GM21825 (cell line): ENCODE data around the gene TET3.

Experiments used
- ATAC-seq: cut with Tn5 transposase; IDR thresholded peaks from one replicate; pipeline ENCODE4 v1.9.1; 2021; ENCODE audit warnings: mild to moderate bottlenecking, moderate library complexity; ENCODE audit not compliant: unreplicated experiment

The TET3 gene

DNA sequence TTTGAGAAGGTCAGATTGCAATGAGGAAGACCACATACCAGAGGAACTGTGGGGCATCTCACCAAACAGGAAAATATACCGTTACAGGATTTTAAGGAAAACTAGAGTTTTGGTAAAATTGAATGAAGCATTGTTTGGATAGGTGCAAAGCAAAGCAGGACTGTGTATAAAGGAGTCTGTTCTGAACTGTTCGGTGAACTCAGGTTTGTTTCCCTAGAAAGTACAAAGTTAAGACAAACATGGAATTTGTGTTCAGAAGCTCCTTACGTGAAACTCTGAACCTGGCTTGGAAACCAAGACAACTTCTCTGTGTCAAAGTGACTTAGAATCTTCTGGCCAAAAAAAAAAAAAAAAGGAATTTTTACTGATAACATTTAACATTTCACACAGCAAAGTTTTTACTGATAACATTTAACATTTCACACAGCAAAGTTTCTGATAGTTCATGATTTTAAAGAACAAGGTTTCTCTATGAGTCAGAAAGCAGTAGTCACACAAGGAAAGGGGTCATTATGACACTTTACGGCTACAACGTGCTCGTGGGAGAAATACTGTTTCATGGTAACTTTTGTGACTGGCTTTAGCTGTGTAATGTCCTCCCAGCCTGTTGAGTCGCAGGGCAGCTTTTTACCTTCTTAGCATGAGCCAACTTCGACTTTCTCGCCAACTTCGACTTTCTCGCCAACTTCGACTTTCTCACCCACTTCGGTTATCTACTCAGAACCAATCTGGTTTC, 21.2 kb upstream of the TET3 start:
- ATAC-seq: peak; percentile 51

DNA sequence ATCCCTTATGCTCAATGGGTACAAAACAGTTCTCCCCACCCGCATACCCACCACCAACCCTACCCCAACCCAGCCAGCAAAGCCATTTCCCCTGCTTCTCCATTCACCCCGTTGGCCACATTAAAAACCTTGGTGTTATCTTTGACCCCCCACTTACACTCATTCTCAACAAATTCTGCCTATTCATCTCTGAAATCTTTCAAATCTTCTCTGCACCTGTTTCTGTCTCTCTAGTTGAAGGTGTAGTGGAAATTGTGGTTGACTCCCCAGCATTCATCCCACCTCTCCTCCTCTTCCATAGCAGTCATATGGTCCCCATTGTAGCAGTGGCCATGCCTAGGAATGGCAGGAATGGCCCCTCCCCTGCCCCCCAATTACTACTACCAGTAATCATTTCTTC, 20.5 kb upstream of the TET3 start:
- ATAC-seq: no peak

DNA sequence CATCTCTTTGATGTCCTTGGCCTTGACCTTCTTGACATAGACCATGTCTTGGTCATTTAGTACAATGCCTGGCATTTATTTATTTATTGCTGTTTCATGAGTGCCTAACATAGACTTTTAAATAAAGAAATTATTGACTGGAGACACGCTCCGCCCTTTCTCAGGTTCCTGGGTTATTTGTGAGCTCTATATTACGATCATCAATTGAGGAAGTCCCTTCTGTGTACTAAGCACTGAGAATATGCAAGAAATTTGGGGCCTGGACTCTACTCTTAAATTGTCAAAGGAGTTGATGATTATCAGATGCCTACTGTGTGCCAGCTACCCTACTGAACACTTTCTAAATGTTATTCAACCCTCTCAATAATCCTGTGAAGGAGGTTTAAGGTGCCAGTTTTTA, 19.7 kb upstream of the TET3 start:
- no peak for ATAC-seq

DNA sequence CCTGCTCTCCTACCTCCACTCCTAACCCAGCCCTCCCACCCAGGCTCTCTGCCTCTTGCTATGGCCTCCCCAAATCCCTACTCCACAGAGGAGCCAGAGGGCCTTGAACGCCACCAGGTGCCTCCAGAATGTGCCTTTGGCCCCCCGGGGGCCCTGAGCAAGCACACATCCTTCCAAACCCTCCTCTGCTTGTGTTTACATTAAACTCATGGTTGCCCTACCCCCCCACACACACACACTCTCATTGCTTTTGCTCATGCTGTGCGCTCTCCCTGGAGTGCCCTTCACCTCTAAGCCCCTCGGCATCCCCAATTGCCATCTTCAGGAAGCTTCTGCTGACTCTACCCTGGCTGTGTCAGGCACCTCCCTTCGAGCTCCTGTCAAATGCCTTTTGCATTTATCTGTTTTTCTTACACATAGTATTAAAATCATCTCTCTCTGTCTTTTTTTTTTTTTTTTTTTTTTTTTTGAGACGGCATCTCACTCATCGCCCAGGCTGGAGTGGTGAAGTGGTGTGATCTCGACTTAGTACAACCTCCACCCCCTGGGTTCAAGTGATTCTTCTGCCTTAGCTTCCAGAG, 16.3 kb upstream of the TET3 start:
- ATAC-seq: no peak

DNA sequence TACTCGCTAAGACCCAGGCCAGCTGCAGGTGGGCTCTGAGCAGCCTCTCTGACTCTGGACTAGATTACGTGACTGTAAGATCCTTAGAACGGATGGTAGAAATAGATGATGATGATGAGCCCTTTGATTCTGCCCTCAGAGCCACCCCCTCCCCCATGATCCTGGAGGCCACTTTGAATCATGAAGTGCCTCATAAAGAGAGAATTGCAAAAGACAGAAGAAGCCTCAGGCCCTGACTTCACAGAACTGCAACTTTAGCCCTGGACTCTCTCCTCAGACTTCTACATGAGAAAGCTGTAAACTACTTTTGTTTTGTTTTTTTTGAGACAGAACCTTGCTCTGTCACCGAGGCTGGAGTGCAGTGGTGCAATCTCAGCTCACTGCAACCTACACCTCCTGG, 15.4 kb upstream of the TET3 start:
- no peak for ATAC-seq

DNA sequence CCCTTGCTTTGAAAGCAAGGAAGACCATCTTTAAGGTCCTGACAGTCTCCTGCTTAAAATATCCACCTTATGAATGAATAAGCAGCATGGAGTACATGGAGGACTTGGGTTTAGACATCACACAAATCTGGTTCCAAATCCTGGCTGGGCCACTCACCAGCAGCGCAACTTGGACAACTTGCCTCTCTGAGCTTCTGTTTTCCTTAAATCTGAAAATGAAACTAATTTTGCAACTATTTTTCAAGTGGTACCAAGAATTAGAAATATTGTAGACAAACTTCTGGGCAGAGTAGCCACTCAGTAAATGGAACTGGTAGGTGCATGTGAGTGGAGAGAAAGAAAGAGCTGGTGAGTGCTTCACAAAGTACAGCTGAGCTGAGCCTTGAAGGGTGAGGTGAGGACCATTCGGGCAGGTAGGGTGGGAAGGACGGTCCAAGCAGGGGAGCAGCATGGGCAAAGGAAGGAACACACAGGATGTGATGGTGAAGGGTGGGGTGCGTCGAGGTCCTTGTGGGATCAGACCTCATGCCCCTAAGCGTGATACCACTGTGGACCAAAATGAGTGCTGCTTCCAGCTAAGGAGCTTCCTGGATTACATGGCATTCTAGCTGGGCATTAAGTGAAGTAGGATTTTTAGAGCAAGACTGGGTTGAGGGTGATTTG, 14.4 kb upstream of the TET3 start:
- ATAC-seq: no peak

DNA sequence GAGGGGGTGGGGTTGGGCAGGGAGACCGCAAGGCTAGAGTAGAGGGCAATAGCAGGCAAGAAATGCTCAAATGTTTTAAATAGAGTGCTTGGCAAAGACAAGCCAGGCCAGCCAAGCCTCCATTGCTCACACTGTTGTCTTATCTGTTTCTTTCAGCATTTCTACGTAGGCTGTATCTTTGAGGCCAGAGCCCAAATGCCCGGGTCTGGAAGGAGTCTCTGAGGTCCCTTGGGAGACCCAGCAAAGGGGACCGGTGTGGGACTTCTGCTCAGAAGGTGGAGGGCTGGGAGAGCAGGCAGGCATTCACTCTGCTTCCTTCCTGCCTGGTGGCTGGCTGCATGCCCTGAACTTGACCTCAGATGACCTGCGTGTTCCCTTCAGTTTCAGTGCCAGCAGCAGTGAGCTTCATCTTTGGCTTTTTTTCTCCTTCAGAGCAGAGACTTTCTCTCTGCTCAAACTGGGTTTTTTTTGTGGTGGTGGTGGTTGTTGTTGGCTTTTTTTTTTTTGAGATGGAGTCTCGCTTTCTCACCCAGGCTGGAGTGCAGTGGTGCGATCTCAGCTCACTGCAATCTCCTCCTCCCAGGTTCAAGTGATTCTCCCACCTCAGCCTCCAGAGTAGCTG, 13.7 kb upstream of the TET3 start:
- ATAC-seq: peak; percentile 81

DNA sequence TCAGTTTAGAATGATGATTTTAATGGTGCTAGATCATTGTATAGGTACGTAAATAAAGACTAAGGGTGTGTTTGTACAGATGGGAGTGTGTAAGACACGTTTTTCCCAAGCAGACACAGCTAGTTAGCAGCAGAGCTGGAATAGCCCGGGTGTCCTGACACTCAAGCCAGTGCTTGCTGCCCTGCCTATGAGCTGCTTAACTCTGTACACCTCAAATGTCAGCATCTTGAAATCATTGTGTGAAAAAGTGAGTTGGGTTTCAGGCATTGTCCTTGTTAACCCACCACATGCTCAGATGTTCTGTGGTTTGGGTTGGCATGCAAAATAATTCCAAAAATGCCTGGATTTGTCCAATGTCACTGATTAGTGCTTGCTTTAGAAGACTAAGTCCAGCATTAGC, 13.0 kb upstream of the TET3 start:
- ATAC-seq: no peak

DNA sequence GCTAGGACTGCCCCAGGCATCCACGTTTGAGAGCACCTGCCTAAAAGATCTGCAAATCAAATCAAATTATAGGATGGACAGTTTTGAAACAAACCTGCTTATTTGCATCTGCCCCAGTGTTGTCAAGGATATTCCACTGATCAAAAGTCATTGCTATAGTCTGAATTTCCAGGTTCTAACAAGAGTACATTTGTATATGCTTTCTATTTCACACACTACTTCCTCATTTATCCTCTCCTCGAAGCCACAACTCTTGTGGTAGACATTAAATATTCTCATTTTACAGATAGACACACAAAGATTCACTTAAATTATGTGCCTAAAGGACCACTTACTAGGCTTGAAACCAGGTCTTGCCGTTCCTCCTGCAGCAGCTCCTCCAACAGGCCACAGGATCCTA, 11.9 kb upstream of the TET3 start:
- no peak for ATAC-seq

DNA sequence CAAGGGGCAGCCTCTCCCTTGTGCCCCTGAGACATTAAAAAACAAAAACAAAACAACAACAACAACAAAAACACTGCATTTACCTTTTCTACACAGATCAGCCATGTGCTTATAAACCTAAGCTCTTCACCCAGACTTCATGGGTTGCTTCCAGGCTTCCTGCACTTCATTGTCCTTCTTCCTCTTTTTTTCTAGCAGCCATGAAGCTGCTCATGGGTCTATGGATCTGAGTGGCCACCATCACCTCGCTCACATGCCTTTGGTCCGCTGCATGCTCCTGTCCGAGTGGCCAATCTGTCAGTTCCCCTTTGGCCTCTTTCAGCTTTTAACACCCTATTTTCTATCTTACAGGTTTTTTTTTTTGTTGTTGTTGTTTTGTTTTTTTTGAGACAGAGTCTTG, 9.0 kb upstream of the TET3 start:
- ATAC-seq: no peak

DNA sequence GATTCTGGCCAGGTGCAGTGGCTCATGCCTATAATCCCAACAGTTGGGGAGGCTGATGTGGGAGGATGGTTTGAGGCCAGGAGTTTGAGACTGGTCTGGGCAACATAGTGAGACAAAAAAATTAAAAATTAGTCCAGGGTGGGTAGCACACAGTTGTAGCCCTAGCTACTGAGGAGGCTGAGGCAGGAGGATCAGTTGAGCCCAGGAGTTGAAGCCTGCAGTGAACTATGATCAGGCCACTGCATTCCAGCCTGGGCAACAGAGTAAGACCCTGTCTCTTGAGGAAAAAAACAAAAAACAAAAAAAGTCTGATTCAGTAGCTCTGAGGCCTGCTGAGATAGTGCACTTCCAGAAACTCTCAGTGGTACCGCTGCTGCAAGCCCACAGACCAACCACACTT, 7.9 kb upstream of the TET3 start:
- ATAC-seq: no peak

DNA sequence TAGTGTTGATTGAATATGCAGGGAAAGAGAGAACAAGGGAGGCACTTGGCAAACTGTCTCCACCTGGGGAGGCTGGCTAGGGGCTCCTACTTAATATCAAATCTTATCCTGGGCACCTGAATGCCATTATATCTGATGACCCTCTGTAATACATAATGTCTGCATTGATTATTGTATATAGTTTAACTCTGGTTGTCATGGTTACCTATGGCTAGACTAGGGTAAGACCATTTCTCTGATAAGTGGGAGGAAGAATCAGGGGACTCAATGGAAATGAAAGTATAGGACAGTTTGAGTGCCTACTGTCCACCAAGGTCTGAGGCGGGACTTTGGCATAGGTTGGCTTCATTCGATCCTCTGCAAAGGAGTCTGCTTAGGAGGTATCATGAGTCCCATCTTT, 7.2 kb upstream of the TET3 start:
- no peak for ATAC-seq

DNA sequence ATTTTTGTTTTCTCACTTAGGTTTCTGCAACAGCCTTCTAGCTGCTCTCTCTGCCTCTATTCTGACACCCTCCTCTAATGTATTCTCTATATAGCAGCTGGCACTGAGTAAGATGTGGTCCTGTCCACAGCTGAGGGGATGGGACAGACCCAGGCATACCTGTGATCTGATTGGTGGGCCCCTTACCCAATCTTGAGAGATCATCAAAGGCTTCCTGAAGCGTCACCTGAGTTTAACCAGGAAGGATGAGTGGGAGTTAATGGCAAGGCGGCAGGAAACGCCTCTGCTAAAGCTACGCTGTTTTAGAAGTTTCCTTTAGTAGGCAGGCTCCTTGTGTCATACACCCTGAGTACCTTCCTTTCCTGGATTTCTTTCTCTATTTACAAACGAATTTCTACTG, 5.7 kb upstream of the TET3 start:
- ATAC-seq: no peak

DNA sequence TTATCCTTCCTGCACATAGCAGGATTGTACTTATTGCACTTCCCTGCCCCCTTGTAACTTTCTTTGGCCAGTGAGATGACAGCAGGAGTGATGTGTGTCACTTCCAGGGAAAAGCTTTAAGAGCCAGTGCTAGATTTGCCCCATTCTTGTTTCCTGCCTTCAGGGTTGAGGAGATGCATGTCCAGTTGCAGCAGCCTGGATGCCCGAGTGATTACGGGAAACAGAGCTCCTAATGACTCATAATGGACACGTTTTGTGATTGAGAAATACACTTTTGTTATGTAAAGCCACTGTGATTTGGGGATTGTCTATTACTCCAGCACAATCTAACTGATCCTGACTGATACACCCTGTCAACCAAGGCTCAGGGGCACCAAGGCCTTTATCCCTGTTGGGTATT, 5.0 kb upstream of the TET3 start:
- ATAC-seq: no peak

DNA sequence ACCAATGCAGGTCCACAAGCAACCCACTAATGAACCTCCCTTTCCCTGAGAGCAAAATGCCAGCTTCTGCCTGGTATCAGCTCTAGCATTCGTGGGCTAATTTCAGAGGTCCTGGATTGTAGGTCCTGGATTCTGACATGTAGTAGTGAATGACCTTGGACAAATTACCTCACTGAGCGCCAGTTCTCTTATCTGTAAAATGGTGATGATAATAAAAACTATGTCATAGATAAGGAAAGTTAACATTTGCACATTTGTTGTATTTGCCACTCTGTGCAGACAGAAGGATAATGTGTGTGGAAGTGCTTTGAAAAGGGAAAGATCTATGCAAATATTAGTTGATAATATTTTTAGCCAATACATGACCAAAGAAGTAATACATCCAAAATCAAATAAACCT, 4.1 kb upstream of the TET3 start:
- no peak for ATAC-seq

DNA sequence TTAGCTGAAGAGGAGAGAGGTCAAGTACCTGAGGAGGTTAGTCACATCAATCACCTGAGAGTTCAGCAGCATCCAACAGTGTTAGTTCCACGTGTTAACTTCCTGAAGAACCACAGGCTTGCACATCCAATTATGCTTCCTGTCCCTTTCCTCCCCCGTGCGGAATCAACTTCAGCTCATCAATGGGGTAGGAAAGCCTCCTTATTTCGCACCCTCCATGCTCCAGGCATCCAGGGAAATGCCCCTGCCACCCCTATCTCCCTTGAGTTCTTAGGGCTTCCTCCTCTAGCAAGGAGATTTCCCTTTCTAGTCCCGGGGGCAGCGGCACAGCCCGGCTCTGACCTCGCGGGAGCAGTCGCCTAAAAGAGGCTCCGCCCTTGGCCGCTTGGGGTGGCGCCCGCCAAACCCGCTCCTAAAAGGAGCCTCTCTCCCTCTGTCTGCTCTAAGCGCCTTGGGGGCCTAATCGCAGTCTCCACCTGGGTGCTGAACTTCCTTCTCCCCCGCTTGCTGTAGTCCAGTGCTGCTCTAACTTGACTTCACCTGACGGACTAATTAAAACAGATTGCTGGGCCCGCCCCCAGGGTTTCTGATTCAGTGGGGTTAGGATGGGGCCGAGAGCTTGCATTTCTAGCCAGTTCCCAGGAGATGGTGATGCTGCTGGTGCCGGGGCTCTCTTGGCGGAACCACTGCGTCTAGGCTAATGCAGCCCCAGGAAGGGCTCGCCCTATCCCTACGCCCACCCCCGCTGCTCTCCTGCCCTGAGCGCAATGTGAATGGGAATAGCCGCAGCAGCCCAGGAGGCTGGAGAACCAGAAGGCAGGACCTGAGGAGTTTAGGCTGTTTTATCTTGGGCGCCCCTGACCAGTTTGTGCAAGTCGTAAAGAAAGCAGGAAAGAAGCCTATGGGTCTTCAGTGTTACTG, 3.4 kb upstream of the TET3 start:
- peak; percentile 23 for ATAC-seq

DNA sequence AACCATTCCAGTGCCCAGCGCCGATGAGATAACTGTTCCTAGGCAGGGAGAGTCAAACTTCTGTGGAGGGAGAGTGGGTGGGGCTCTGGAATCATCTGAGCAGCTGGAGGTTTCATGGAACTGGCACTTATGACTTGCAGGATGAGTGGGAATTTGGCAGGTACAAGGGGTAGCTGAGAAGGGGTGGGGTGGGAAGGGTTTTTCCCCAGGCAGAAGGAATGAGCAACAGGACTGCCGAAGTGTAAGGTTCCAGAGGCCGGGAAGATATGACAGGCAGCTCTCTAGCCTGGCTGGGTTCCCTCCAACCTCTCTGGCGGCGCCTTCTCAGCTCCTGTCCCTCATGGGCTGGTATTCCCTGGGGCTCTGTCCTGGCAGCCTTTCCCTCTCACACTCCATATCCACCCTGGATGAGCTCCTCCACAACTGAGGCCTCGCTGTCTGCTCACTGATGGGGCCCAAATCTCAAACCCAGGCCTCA, 2.5 kb upstream of the TET3 start:
- ATAC-seq: no peak

DNA sequence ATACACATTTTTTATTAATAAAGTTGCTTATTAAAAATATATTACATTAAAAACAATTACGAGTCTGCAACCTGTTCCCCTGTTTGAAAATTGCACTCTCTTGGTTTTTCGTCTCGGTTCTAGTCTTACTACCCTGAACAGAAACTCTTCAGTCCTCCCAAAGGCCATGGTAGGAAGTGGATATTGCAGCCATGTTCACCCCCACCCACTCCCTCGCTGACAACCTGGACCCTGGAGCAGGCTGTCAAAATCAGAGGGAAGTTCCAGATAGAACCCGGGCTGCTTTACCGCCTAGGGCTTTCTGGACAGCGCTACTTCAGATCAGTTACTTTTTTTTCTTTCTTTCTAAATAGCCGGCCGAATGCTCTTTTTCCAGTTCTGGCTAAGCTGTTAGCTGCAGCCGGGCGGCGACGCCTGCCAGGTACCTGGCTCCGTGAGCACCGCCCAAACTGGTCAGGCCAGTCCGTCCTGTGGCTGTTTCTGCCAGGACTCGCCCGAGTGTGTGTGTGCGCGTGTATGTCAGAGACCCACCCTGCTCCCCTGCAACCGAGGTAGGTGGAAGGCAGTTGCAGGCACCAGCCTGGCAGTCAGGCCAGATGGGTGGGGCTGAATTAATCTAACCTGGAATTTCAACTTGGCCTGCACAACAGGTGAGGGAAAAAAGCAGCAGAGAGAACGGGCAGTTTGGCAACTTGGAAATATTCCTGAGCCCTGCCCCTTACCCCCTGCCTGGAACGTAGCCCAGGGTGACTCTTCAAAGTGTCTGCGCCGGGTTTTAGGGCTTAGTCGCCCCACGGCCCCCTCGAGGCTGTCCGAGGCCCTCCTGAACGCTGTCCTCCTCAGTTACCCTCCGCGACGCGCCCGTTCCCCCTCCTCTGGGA, 1.1 kb upstream of the TET3 start:
- no peak for ATAC-seq

DNA sequence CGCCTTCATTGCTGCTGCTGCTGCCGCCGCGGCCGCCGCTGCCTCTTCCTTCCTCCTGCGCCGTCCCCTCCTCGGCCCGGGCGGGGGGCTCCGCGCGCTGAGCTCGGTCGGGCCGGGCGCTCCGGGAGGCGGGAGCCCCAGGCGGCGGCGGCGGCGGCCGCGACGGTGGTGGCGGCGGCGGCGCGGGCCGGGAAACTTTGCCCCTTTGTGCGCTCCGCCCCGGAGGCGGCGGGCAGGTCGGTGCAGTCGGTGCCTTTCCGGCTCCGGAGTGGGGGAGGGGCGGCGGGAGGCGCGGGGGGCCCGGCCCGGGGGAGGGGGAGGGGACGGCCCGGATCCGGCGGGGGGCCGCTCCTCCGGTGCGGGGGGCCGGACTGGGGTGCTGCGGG, 205 bp downstream of the TET3 start:
- ATAC-seq: peak; percentile 17
